IPS-20b (cell line): Measurements from ENCODE around the gene EPDR1.
A peak's percentile ranks its signal among the peaks of the same experiment; 100 is the strongest.

Experiments used
- H3K27ac ChIP-seq: one replicate; pipeline ENCODE4 v1.5.1; 2013; ENCODE audit warnings: low read length
- H3K27me3 ChIP-seq: 2 replicates; pipeline ENCODE4 v1.6.1; 2013; ENCODE audit warnings: mild to moderate bottlenecking, low read length, inconsistent platforms; ENCODE audit not compliant: insufficient read depth
- H3K36me3 ChIP-seq: 2 replicates; pipeline ENCODE4 v1.6.1; 2013; ENCODE audit warnings: low read depth, mild to moderate bottlenecking, inconsistent platforms, low read length, moderate library complexity; ENCODE audit not compliant: insufficient read depth
- H3K4me1 ChIP-seq: 2 replicates; pipeline ENCODE4 v1.6.1; 2013; ENCODE audit warnings: mild to moderate bottlenecking, control low read depth, inconsistent platforms, low read length, moderate library complexity; ENCODE audit not compliant: insufficient read depth
- H3K4me3 ChIP-seq: 2 replicates; pipeline ENCODE4 v1.5.1; 2013; ENCODE audit warnings: mild to moderate bottlenecking, low read length, inconsistent platforms
- H3K9ac ChIP-seq: 2 replicates; pipeline ENCODE4 v1.6.1; 2013; ENCODE audit warnings: low read depth, mild to moderate bottlenecking, inconsistent platforms, low read length, moderate library complexity
- H3K9me3 ChIP-seq: 2 replicates; pipeline ENCODE4 v1.6.1; 2013; ENCODE audit warnings: mild to moderate bottlenecking, low read depth, low read length, inconsistent platforms; ENCODE audit not compliant: insufficient read depth

The EPDR1 gene

GRCh38 chr7:37920305-37920848 lies at the start of gene EPDR1:
Gene EPDR1, plus strand, starts transcription at chr7:37920640. Its CDS starts 300 bp downstream, at chr7:37920940.
- Histone ChIP-seq H3K27ac (no peak within 1 kb of the TSS), H3K9me3 (peaks cover 1% of the 10 kb centered on the region; the same call in 1 of the 2 replicates), H3K4me3 (peak within 1 kb of the TSS; percentile 86), H3K36me3 (no peaks in the 10 kb centered on the region), H3K27me3 (peaks cover 62% of the 10 kb centered on the region), H3K4me1 (no peaks in the 10 kb centered on the region; the same call in 1 of the 2 replicates), H3K9ac (peak within 1 kb of the TSS; percentile 79; the same call in 1 of the 2 replicates)

GRCh38 chr7:37882086-37882485 lies 38.4 kb upstream of the EPDR1 start:
- Histone ChIP-seq H3K4me3 (no peak overlapping the region), H3K27ac (no peak overlapping the region), H3K9me3 (no peaks in the 10 kb centered on the region), H3K9ac (no peak overlapping the region), H3K36me3 (no peaks in the 10 kb centered on the region), H3K27me3 (no peaks in the 10 kb centered on the region), H3K4me1 (no peaks in the 10 kb centered on the region)

GRCh38 chr7:37893359-37893758 lies 27.1 kb upstream of the EPDR1 start:
- Histone ChIP-seq H3K36me3 (no peaks in the 10 kb centered on the region), H3K27me3 (no peaks in the 10 kb centered on the region), H3K4me1 (no peaks in the 10 kb centered on the region), H3K9me3 (no peaks in the 10 kb centered on the region), H3K4me3 (no peak overlapping the region), H3K9ac (no peak overlapping the region), H3K27ac (no peak overlapping the region)

GRCh38 chr7:37894671-37895070 lies 25.8 kb upstream of the EPDR1 start:
- Histone ChIP-seq H3K4me3 (no peak overlapping the region), H3K36me3 (no peaks in the 10 kb centered on the region), H3K27me3 (no peaks in the 10 kb centered on the region), H3K27ac (no peak overlapping the region), H3K4me1 (no peaks in the 10 kb centered on the region), H3K9me3 (no peaks in the 10 kb centered on the region), H3K9ac (no peak overlapping the region)

GRCh38 chr7:37899712-37900247 lies 20.7 kb upstream of the EPDR1 start:
- Histone ChIP-seq H3K27ac (no peak overlapping the region), H3K27me3 (no peaks in the 10 kb centered on the region), H3K4me1 (peaks cover 3% of the 10 kb centered on the region; the same call in 1 of the 2 replicates), H3K9ac (no peak overlapping the region), H3K9me3 (no peaks in the 10 kb centered on the region), H3K4me3 (no peak overlapping the region), H3K36me3 (no peaks in the 10 kb centered on the region)

GRCh38 chr7:37901236-37901827 lies 19.1 kb upstream of the EPDR1 start:
- Histone ChIP-seq H3K27ac (no peak overlapping the region), H3K27me3 (no peaks in the 10 kb centered on the region), H3K9ac (no peak overlapping the region)

GRCh38 chr7:37901890-37902524 lies 18.4 kb upstream of the EPDR1 start:
- Histone ChIP-seq H3K4me1 (peaks cover 3% of the 10 kb centered on the region; the same call in 1 of the 2 replicates), H3K9me3 (no peaks in the 10 kb centered on the region), H3K27ac (no peak overlapping the region), H3K36me3 (no peaks in the 10 kb centered on the region), H3K9ac (no peak overlapping the region), H3K27me3 (no peaks in the 10 kb centered on the region), H3K4me3 (no peak overlapping the region)

More at GRCh38 chr7:37901236-37901827, 19.1 kb upstream of the EPDR1 start:
- Histone ChIP-seq H3K4me3 (no peak overlapping the region), H3K4me1 (peaks cover 3% of the 10 kb centered on the region; the same call in 1 of the 2 replicates), H3K9me3 (no peaks in the 10 kb centered on the region), H3K36me3 (no peaks in the 10 kb centered on the region)

- Histone ChIP-seq H3K9me3 (no peaks in the 10 kb centered on the region), H3K27ac (no peak overlapping the region), H3K4me1 (no peaks in the 10 kb centered on the region), H3K27me3 (no peaks in the 10 kb centered on the region), H3K4me3 (no peak overlapping the region), H3K9ac (no peak overlapping the region), H3K36me3 (no peaks in the 10 kb centered on the region)
Observed at GRCh38 chr7:37908221-37908788, 12.1 kb upstream of the EPDR1 start.

- no peaks in the 10 kb centered on the region for H3K4me1 ChIP-seq
- no peak overlapping the region for H3K9ac ChIP-seq
- no peak overlapping the region for H3K4me3 ChIP-seq
- no peak overlapping the region for H3K27ac ChIP-seq
- H3K27me3 ChIP-seq, result peaks cover 42% of the 10 kb centered on the region
- H3K36me3 ChIP-seq, result no peaks in the 10 kb centered on the region
- no peaks in the 10 kb centered on the region for H3K9me3 ChIP-seq
Observed at GRCh38 chr7:37912756-37913155, 7.7 kb upstream of the EPDR1 start.

GRCh38 chr7:37915438-37915837 lies 5.0 kb upstream of the EPDR1 start:
- no peak overlapping the region for H3K27ac ChIP-seq
- no peaks in the 10 kb centered on the region for H3K9me3 ChIP-seq
- H3K36me3 ChIP-seq, result no peaks in the 10 kb centered on the region
- no peak overlapping the region for H3K4me3 ChIP-seq
- no peaks in the 10 kb centered on the region for H3K4me1 ChIP-seq
- H3K9ac ChIP-seq, result no peak overlapping the region
- H3K27me3 ChIP-seq, result peaks cover 69% of the 10 kb centered on the region

GRCh38 chr7:37916017-37916672 lies 4.3 kb upstream of the EPDR1 start:
- H3K9me3 ChIP-seq, result no peaks in the 10 kb centered on the region
- peak overlapping the region; percentile 62; the same call in 1 of the 2 replicates for H3K9ac ChIP-seq
- no peak overlapping the region for H3K27ac ChIP-seq
- no peaks in the 10 kb centered on the region for H3K4me1 ChIP-seq
- peak overlapping the region; percentile 79 for H3K4me3 ChIP-seq
- peaks cover 72% of the 10 kb centered on the region for H3K27me3 ChIP-seq
- no peaks in the 10 kb centered on the region for H3K36me3 ChIP-seq
